ENCODE results near the gene TMEM182.

DNA sequence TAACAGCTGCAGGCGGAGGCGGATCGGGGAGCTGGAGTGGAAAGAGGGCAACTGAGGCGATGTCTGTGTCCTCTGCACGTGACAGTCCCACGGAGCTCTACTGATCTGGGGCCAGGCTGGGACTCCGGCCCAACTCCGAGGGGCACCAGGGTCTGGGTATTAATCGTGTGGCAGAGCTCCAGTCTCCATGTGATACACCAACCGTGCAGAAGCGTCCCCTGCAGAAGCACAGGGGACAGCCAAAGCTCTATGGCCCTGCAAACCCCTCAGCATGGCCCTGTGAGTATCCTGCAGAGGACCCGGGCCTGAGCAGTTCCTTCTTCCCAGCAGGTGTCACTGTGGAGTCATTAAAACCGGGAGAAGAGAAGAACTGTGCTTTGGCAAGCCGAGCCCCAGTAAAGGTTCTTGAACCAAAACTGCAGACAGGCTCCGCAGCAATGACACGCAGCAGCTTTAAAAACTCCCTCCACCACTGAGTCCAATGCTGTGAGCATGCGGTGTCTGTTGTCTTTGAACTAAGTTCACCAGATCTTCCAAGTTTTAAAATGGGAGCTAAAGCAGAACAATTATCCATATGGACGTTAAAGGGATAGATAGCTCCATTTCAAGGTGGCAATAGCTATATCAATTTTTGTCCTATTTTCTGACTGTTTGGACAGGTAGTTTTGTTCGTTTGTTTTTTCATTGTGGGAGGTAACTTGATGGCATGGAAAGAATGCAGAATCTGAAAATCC, 79.4 kb downstream of the TMEM182 start:
- TF ChIP-seq ZBTB21 (CRISPR knock-in tag; IDR thresholded peaks at IDR 0.05; ENCODE audit: borderline replicate concordance) (no peak), ZNF416 (CRISPR knock-in tag; IDR thresholded peaks at IDR 0.05) (no peak), KAT7 (CRISPR knock-in tag; IDR thresholded peaks at IDR 0.05; ENCODE audit: borderline replicate concordance) (no peak), ATF3 (CRISPR knock-in tag; conservative IDR thresholded peaks at IDR 0.05) (no peak), ZNF263 (CRISPR knock-in tag; IDR thresholded peaks at IDR 0.05; ENCODE audit: low read depth) (no peak)
- TF ChIP-seq, protein P1, sequence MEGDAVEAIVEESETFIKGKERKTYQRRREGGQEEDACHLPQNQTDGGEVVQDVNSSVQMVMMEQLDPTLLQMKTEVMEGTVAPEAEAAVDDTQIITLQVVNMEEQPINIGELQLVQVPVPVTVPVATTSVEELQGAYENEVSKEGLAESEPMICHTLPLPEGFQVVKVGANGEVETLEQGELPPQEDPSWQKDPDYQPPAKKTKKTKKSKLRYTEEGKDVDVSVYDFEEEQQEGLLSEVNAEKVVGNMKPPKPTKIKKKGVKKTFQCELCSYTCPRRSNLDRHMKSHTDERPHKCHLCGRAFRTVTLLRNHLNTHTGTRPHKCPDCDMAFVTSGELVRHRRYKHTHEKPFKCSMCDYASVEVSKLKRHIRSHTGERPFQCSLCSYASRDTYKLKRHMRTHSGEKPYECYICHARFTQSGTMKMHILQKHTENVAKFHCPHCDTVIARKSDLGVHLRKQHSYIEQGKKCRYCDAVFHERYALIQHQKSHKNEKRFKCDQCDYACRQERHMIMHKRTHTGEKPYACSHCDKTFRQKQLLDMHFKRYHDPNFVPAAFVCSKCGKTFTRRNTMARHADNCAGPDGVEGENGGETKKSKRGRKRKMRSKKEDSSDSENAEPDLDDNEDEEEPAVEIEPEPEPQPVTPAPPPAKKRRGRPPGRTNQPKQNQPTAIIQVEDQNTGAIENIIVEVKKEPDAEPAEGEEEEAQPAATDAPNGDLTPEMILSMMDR (IDR thresholded peaks at IDR 0.05): no peak; the same call in 1 of the 2 replicates
- TF ChIP-seq, protein P2, sequence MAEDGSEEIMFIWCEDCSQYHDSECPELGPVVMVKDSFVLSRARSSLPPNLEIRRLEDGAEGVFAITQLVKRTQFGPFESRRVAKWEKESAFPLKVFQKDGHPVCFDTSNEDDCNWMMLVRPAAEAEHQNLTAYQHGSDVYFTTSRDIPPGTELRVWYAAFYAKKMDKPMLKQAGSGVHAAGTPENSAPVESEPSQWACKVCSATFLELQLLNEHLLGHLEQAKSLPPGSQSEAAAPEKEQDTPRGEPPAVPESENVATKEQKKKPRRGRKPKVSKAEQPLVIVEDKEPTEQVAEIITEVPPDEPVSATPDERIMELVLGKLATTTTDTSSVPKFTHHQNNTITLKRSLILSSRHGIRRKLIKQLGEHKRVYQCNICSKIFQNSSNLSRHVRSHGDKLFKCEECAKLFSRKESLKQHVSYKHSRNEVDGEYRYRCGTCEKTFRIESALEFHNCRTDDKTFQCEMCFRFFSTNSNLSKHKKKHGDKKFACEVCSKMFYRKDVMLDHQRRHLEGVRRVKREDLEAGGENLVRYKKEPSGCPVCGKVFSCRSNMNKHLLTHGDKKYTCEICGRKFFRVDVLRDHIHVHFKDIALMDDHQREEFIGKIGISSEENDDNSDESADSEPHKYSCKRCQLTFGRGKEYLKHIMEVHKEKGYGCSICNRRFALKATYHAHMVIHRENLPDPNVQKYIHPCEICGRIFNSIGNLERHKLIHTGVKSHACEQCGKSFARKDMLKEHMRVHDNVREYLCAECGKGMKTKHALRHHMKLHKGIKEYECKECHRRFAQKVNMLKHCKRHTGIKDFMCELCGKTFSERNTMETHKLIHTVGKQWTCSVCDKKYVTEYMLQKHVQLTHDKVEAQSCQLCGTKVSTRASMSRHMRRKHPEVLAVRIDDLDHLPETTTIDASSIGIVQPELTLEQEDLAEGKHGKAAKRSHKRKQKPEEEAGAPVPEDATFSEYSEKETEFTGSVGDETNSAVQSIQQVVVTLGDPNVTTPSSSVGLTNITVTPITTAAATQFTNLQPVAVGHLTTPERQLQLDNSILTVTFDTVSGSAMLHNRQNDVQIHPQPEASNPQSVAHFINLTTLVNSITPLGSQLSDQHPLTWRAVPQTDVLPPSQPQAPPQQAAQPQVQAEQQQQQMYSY (CRISPR knock-in tag; IDR thresholded peaks at IDR 0.05): no peak
- TF ChIP-seq, protein P3, sequence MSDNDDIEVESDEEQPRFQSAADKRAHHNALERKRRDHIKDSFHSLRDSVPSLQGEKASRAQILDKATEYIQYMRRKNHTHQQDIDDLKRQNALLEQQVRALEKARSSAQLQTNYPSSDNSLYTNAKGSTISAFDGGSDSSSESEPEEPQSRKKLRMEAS (CRISPR knock-in tag; IDR thresholded peaks at IDR 0.05): no peak
